ENCODE measurements around the gene HS3ST3B1. TPM values are rescaled to one million over a fixed set of nuclear protein-coding genes. Genes with fewer than 3 reads are reported as not detected.

Gene HS3ST3B1
- total and polyA plus RNA-seq, 2 experiments from 2014 or later: 8.1 to 17.7 TPM

- Histone ChIP-seq H3K27me3 (ENCODE audit: insufficient read depth) (peaks cover 25% of the 10 kb centered on the region), H3K79me2 (replicated peaks; ENCODE audit: insufficient read depth) (peaks cover 63% of the 10 kb centered on the region), H3K4me2 (no peak overlapping the region), H3K27ac (ENCODE audit: low read depth) (no peak overlapping the region), H3F3A (replicated peaks; ENCODE audit: low read depth) (peaks cover 8% of the 10 kb centered on the region; the same call in 1 of the 2 replicates), H3K4me1 (ENCODE audit: insufficient read depth) (peaks cover 70% of the 10 kb centered on the region), H2AFZ (no peak overlapping the region), H3K9me2 (ENCODE audit: insufficient read depth) (no peaks in the 10 kb centered on the region), H3K36me3 (ENCODE audit: insufficient read depth) (no peaks in the 10 kb centered on the region), H4K20me1 (replicated peaks; ENCODE audit: insufficient read depth) (no peaks in the 10 kb centered on the region; the same call in 1 of the 2 replicates), H3K4me3 (no peak overlapping the region)
- H3K4me1 Mint-ChIP-seq: peaks cover 66% of the 10 kb centered on the region
- TF ChIP-seq ZNF331 (CRISPR knock-in tag; IDR thresholded peaks at IDR 0.05; ENCODE audit: low read depth) (no peak), EZH2phosphoT487 (IDR thresholded peaks at IDR 0.05; ENCODE audit: unreplicated experiment) (no peak), STAT1 (IDR thresholded peaks at IDR 0.05; ENCODE audit: unreplicated experiment) (no peak), ETS1 (IDR thresholded peaks at IDR 0.05) (no peak), JUNB (IDR thresholded peaks at IDR 0.05; ENCODE audit: unreplicated experiment) (no peak), ZNF462 (CRISPR knock-in tag; IDR thresholded peaks at IDR 0.05) (no peak), CTCF (conservative IDR thresholded peaks at IDR 0.05; ENCODE audit: low read depth in 2 of 2) (no peak), EZH2 (IDR thresholded peaks at IDR 0.05; ENCODE audit: low read depth, unreplicated experiment) (no peak), REST (IDR thresholded peaks at IDR 0.05; ENCODE audit: unreplicated experiment) (no peak), POLR2AphosphoS5 (IDR thresholded peaks at IDR 0.05; ENCODE audit: low read depth) (no peak), CREB1 (CRISPR knock-in tag; IDR thresholded peaks at IDR 0.05; ENCODE audit: low read depth) (no peak), ZNF114 (CRISPR knock-in tag; IDR thresholded peaks at IDR 0.05) (no peak), NANOG (IDR thresholded peaks at IDR 0.05; ENCODE audit: borderline replicate concordance) (no peak)
- ATAC-seq (no peak), DNase-seq (ENCODE audit: low spot score) (no peak)
- no peaks in the 10 kb centered on the region for H3K9me3 Mint-ChIP-seq
- no peak overlapping the region for H3K27ac Mint-ChIP-seq
- H3K4me3 Mint-ChIP-seq: no peak overlapping the region
- H3K27me3 Mint-ChIP-seq (ENCODE audit: insufficient read depth, low read depth, poor library complexity): peaks cover 9% of the 10 kb centered on the region
- H3K36me3 Mint-ChIP-seq (ENCODE audit: low read depth): no peaks in the 10 kb centered on the region
Observed at GRCh38 chr17:14325618-14326167, 24.8 kb downstream of the HS3ST3B1 start.
